CD4-positive, alpha-beta T cell treated with Interferon alpha-2 for 1 hour (primary cell): Measurements from ENCODE around the gene OMP.
A peak's percentile ranks its signal among the peaks of the same experiment; 100 is the strongest.
"Not testable (repeated sequence)": the region's sequence is repeated elsewhere in the genome, so short reads cannot be mapped to it uniquely, and the experiment has no call there.

Experiments
- DNase-seq, 2 donors: peaks; one replicate each; pipeline ENCODE4 v3.0.0-alpha.2; 2020 to 2022

OMP gene

GRCh38 chr11:77088236-77089003 is 14.2 kb upstream of the OMP start:
- no peak for DNase-seq

GRCh38 chr11:77089004-77089545 is 13.6 kb upstream of the OMP start:
- DNase-seq, result no peak

GRCh38 chr11:77090046-77090372 is 12.6 kb upstream of the OMP start:
- no peak for DNase-seq

GRCh38 chr11:77090373-77091111 is 12.1 kb upstream of the OMP start:
- no peak for DNase-seq

- peak; percentile 76 to 82 for DNase-seq
These were observed 11.3 kb upstream of the OMP start for GRCh38 chr11:77091146-77091940.

- DNase-seq, result no peak
These were observed 10.3 kb upstream of the OMP start for GRCh38 chr11:77092382-77092781.

GRCh38 chr11:77093056-77093891 is 9.4 kb upstream of the OMP start:
- no peak for DNase-seq

GRCh38 chr11:77093987-77094840 is 8.4 kb upstream of the OMP start:
- DNase-seq, result no peak

GRCh38 chr11:77094841-77095365 is 7.7 kb upstream of the OMP start:
- DNase-seq, result no peak

- DNase-seq, result no peak
These were observed 6.8 kb upstream of the OMP start for GRCh38 chr11:77095551-77096490.

GRCh38 chr11:77096591-77097019 is 6.0 kb upstream of the OMP start:
- no peak for DNase-seq

- DNase-seq, result not testable (repeated sequence)
These were observed 5.5 kb upstream of the OMP start for GRCh38 chr11:77097180-77097579.

- no peak for DNase-seq
These were observed 2.2 kb upstream of the OMP start for GRCh38 chr11:77100166-77101042.

GRCh38 chr11:77101043-77101537 is 1.6 kb upstream of the OMP start:
- DNase-seq, result peak in 1 of 2 donors; percentile 14

- no peak for DNase-seq
These were observed 679 bp downstream of the OMP start for GRCh38 chr11:77103319-77103718.

GRCh38 chr11:77104727-77105126 is 2.1 kb downstream of the OMP start:
- DNase-seq, result no peak

GRCh38 chr11:77106321-77106720 is 3.7 kb downstream of the OMP start:
- no peak for DNase-seq

GRCh38 chr11:77106759-77107158 is 4.1 kb downstream of the OMP start:
- DNase-seq, result no peak

GRCh38 chr11:77107950-77108349 is 5.3 kb downstream of the OMP start:
- DNase-seq, result no peak
